Neural cell (in vitro differentiated cells): Measurements from ENCODE around the gene PANX2. TPM values are rescaled to one million over a fixed set of nuclear protein-coding genes. Genes with fewer than 3 reads are reported as not detected.

Source experiments
- H2AFZ ChIP-seq: fragments of 200-600, 300-800 bp; sonication (generic), shearing (Covaris generic); 2 replicates; pipeline ENCODE4 v1.6.0; 2014; ENCODE audit warnings: low read depth, mild to moderate bottlenecking, antibody characterized with exemption, low read length, moderate library complexity
- H3F3A ChIP-seq: fragments of 200-600 bp; shearing (Covaris generic); 2 replicates; pipeline ENCODE4 v1.6.1; 2016; ENCODE audit warnings: mild to moderate bottlenecking, moderate library complexity, mixed read lengths, antibody characterized with exemption, low read length; ENCODE audit not compliant: insufficient read depth, poor library complexity, severe bottlenecking
- H3K27ac ChIP-seq: fragments of 200-600, 300-800 bp; sonication (generic), shearing (Covaris generic); 2 replicates; pipeline ENCODE4 v1.5.1; 2014; ENCODE audit warnings: mild to moderate bottlenecking, low read length, moderate library complexity
- H3K27me3 ChIP-seq: fragments of 300-800, 200-600 bp; sonication (generic), shearing (Covaris generic); 2 replicates; pipeline ENCODE4 v1.6.0; 2014; ENCODE audit warnings: mild to moderate bottlenecking, low read depth, low read length, moderate library complexity; ENCODE audit not compliant: insufficient read depth
- H3K36me3 ChIP-seq: fragments of 300-800, 200-600 bp; sonication (generic), shearing (Covaris generic); 2 replicates; pipeline ENCODE4 v1.5.1; 2014; ENCODE audit warnings: mild to moderate bottlenecking, antibody characterized with exemption, low read length, moderate library complexity; ENCODE audit not compliant: insufficient read depth
- H3K4me2 ChIP-seq: fragments of 300-800, 200-600 bp; sonication (generic), shearing (Covaris generic); 2 replicates; pipeline ENCODE4 v1.6.0; 2014; ENCODE audit warnings: mild to moderate bottlenecking, low read length
- H3K4me3 ChIP-seq: fragments of 300-800, 200-600 bp; sonication (generic), shearing (Covaris generic); 2 replicates; pipeline ENCODE4 v1.5.1; 2014; ENCODE audit warnings: mild to moderate bottlenecking, low read length, moderate library complexity
- H3K79me2 ChIP-seq: fragments of 200-600 bp; shearing (Covaris generic); replicated peaks from 2 replicates; pipeline ENCODE4 v1.6.0; 2014; ENCODE audit warnings: mild to moderate bottlenecking, low read length, moderate library complexity; ENCODE audit not compliant: insufficient read depth
- H3K9ac ChIP-seq: fragments of 300-800, 200-600 bp; sonication (generic), shearing (Covaris generic); 2 replicates; pipeline ENCODE4 v1.6.1; 2016; ENCODE audit warnings: mild to moderate bottlenecking, low read length, mixed read lengths
- H3K9me2 ChIP-seq: fragments of 200-600 bp; shearing (Covaris generic); 2 replicates; pipeline ENCODE4 v1.6.1; 2016; ENCODE audit warnings: mild to moderate bottlenecking, low read length, mixed read lengths; ENCODE audit not compliant: insufficient read depth
- H3K9me3 ChIP-seq: fragments of 200-600, 300-800 bp; sonication (generic), shearing (Covaris generic); 2 replicates; pipeline ENCODE4 v1.6.1; 2016; ENCODE audit warnings: mild to moderate bottlenecking, mixed run types, low read length, moderate library complexity, mixed read lengths
- H4K20me1 ChIP-seq: fragments of 200-600 bp; shearing (Covaris generic); 2 replicates; pipeline ENCODE4 v1.6.1; 2016; ENCODE audit warnings: mild to moderate bottlenecking, mixed run types; ENCODE audit not compliant: insufficient read depth
- CTCF ChIP-seq: fragments of 450-650 bp; IDR thresholded peaks from 2 replicates; pipeline ENCODE4 v1.5.1; 2014; ENCODE audit warnings: antibody characterized with exemption, mild to moderate bottlenecking, moderate library complexity; ENCODE audit not compliant: poor library complexity, severe bottlenecking
- EP300 ChIP-seq: fragments of 450-650 bp; conservative IDR thresholded peaks from 2 replicates; pipeline ENCODE4 v1.6.1; 2014; ENCODE audit warnings: antibody characterized with exemption, mild to moderate bottlenecking, moderate library complexity; ENCODE audit not compliant: poor library complexity, severe bottlenecking
- EZH2 ChIP-seq: fragments of 200-600, 300-800 bp; shearing (Covaris generic), sonication (generic); IDR thresholded peaks from 2 replicates; pipeline ENCODE4 v1.6.1; 2014; ENCODE audit warnings: antibody characterized with exemption, low read length, borderline replicate concordance, mild to moderate bottlenecking; ENCODE audit not compliant: insufficient read depth, poor library complexity, severe bottlenecking
- MXI1 ChIP-seq: fragments of 450-650 bp; conservative IDR thresholded peaks from 2 replicates; pipeline ENCODE4 v1.6.1; 2014; ENCODE audit warnings: antibody characterized with exemption, mild to moderate bottlenecking; ENCODE audit not compliant: poor library complexity, severe bottlenecking
- POLR2AphosphoS5 ChIP-seq: IDR thresholded peaks from 2 replicates; pipeline ENCODE4 v1.6.1; 2012
- RAD21 ChIP-seq: fragments of 450-650 bp; conservative IDR thresholded peaks from 2 replicates; pipeline ENCODE4 v1.6.1; 2014; ENCODE audit warnings: antibody characterized with exemption, mild to moderate bottlenecking, moderate library complexity
- SMC3 ChIP-seq: fragments of 450-650 bp; conservative IDR thresholded peaks from 2 replicates; pipeline ENCODE4 v1.6.1; 2014; ENCODE audit warnings: antibody characterized with exemption, mild to moderate bottlenecking, moderate library complexity; ENCODE audit not compliant: poor library complexity
- TAF1 ChIP-seq: IDR thresholded peaks from 2 replicates; pipeline ENCODE4 v1.6.1; 2012; ENCODE audit warnings: low read depth
- polyA plus RNA-seq: library from polyadenylated mRNA; depleted of rRNA; stranded (reverse); fragments of >200 nt; gene quantifications from 2 replicates; pipeline ENCODE4 v1.2.3, GENCODE V29; 2014
- TF ChIP-seq, protein P1 (sequence below): IDR thresholded peaks from 2 replicates; pipeline ENCODE4 v1.6.1; 2012; ENCODE audit warnings: borderline replicate concordance

The PANX2 gene
- polyA plus RNA-seq, 1 donor from 2014 or later = 3.4 TPM

GRCh38 chr22:50162391-50162956 lies 8.1 kb upstream of the PANX2 start:
- Histone ChIP-seq H3K36me3 (no peaks in the 10 kb centered on the region), H3K9me2 (no peaks in the 10 kb centered on the region), H3K9ac (no peak overlapping the region), H3K4me2 (no peak overlapping the region), H4K20me1 (no peaks in the 10 kb centered on the region), H3K27me3 (no peaks in the 10 kb centered on the region), H3K27ac (no peak overlapping the region), H3F3A (no peaks in the 10 kb centered on the region), H3K4me3 (no peak overlapping the region), H3K9me3 (no peaks in the 10 kb centered on the region), H3K79me2 (no peaks in the 10 kb centered on the region), H2AFZ (no peak overlapping the region)
- TF ChIP-seq EP300 (no peak), EZH2 (no peak), TAF1 (no peak), MXI1 (no peak), SMC3 (no peak), CTCF (no peak), RAD21 (no peak), POLR2AphosphoS5 (no peak)
- TF ChIP-seq, protein P1, sequence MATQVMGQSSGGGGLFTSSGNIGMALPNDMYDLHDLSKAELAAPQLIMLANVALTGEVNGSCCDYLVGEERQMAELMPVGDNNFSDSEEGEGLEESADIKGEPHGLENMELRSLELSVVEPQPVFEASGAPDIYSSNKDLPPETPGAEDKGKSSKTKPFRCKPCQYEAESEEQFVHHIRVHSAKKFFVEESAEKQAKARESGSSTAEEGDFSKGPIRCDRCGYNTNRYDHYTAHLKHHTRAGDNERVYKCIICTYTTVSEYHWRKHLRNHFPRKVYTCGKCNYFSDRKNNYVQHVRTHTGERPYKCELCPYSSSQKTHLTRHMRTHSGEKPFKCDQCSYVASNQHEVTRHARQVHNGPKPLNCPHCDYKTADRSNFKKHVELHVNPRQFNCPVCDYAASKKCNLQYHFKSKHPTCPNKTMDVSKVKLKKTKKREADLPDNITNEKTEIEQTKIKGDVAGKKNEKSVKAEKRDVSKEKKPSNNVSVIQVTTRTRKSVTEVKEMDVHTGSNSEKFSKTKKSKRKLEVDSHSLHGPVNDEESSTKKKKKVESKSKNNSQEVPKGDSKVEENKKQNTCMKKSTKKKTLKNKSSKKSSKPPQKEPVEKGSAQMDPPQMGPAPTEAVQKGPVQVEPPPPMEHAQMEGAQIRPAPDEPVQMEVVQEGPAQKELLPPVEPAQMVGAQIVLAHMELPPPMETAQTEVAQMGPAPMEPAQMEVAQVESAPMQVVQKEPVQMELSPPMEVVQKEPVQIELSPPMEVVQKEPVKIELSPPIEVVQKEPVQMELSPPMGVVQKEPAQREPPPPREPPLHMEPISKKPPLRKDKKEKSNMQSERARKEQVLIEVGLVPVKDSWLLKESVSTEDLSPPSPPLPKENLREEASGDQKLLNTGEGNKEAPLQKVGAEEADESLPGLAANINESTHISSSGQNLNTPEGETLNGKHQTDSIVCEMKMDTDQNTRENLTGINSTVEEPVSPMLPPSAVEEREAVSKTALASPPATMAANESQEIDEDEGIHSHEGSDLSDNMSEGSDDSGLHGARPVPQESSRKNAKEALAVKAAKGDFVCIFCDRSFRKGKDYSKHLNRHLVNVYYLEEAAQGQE = no peak

DNA sequence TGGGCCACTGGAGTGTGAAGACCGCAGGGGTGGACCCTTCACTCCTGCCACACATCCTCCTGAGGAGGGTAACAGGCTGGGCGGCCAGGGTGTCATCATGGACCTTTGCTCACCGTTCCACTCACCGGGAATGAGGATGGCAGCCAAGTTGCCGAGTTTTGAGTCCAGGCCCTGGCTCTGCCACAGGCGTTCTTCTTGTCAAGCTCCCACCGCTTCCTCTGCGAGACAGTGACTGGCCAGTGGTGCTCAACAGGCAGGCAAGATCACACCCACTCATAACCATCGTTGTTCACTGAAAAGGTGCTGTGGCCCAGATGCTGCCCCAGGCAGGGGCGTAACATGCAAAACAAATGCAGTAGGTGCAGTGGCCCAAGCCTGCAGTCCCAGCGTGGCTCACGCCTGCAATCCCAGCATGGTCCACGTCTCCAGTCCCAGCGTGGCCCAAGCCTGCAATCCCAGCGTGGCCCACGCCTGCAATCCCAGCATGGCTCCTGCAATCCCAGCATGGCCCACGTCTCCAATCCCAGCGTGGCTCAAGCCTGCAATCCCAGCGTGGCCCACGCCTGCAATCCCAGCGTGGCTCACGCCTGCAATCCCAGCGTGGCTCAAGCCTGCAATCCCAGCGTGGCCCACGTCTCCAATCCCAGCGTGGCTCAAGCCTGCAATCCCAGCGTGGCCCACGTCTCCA lies 5.0 kb upstream of the PANX2 start:
- H3K79me2 ChIP-seq = no peaks in the 10 kb centered on the region
- TF ChIP-seq EP300 (no peak), MXI1 (no peak), CTCF (no peak), EZH2 (no peak), RAD21 (no peak), SMC3 (no peak), POLR2AphosphoS5 (no peak), TAF1 (no peak)
- TF ChIP-seq, protein P1 = no peak
- no peak overlapping the region for H2AFZ ChIP-seq
- no peak overlapping the region for H3K4me3 ChIP-seq
- no peaks in the 10 kb centered on the region for H3K36me3 ChIP-seq
- H4K20me1 ChIP-seq = no peaks in the 10 kb centered on the region
- peaks cover 10% of the 10 kb centered on the region for H3K27me3 ChIP-seq
- no peak overlapping the region for H3K9ac ChIP-seq
- no peak overlapping the region for H3K4me2 ChIP-seq
- H3F3A ChIP-seq = no peaks in the 10 kb centered on the region
- no peaks in the 10 kb centered on the region for H3K9me2 ChIP-seq
- H3K9me3 ChIP-seq = no peaks in the 10 kb centered on the region
- no peak overlapping the region for H3K27ac ChIP-seq
